SK-N-SH treated with all-trans-retinoic acid at 6 μM for 48 hours (cell line): ENCODE data around the gene KIRREL3.

Experiments used
- ATAC-seq: fragments of 200-7000 bp; cut with Tn5 transposase; 3 replicates; pipeline ENCODE4 v1.9.1; 2020; ENCODE audit warnings: mild to moderate bottlenecking, moderate library complexity
- ARNTL ChIP-seq: fragments of 450-650 bp; formaldehyde crosslinking; IDR thresholded peaks from 2 replicates; pipeline ENCODE4 v1.5.0; 2020; ENCODE audit warnings: low read depth, mild to moderate bottlenecking, moderate library complexity, borderline replicate concordance
- BACH2 ChIP-seq: fragments of 250-450 bp; sonication (Bioruptor Pico); IDR thresholded peaks from 2 replicates; pipeline ENCODE4 v1.9.0; 2021; ENCODE audit warnings: mild to moderate bottlenecking, borderline replicate concordance
- CSDC2 ChIP-seq: fragments of 250-450 bp; sonication (Bioruptor Pico); IDR thresholded peaks from 2 replicates; pipeline ENCODE4 v1.5.0; 2020; ENCODE audit warnings: mild to moderate bottlenecking, moderate library complexity
- ESRRG ChIP-seq: fragments of 250-450 bp; sonication (Bioruptor Pico); IDR thresholded peaks from 2 replicates; pipeline ENCODE4 v1.6.1; 2021; ENCODE audit warnings: mild to moderate bottlenecking
- GLIS3 ChIP-seq: fragments of 250-450 bp; sonication (Bioruptor Pico); IDR thresholded peaks from 2 replicates; pipeline ENCODE4 v1.5.0; 2020; ENCODE audit warnings: mild to moderate bottlenecking, moderate library complexity
- ISL1 ChIP-seq: fragments of 250-450 bp; sonication (Bioruptor Pico); IDR thresholded peaks from 2 replicates; pipeline ENCODE4 v2.1.2; 2022; ENCODE audit warnings: mild to moderate bottlenecking, moderate library complexity
- POU6F1 ChIP-seq: fragments of 250-450 bp; sonication (Bioruptor Pico); IDR thresholded peaks from 2 replicates; pipeline ENCODE4 v1.8.0; 2021; ENCODE audit warnings: low read depth, mild to moderate bottlenecking, moderate library complexity, borderline replicate concordance
- PPARA ChIP-seq: fragments of 250-450 bp; sonication (Bioruptor Pico); IDR thresholded peaks from 2 replicates; pipeline ENCODE4 v1.5.0; 2020; ENCODE audit warnings: mild to moderate bottlenecking, borderline replicate concordance
- RARB ChIP-seq: fragments of 250-450 bp; sonication (Bioruptor Pico); IDR thresholded peaks from 2 replicates; pipeline ENCODE4 v1.8.0; 2021; ENCODE audit warnings: mild to moderate bottlenecking, moderate library complexity
- TCF4 ChIP-seq: fragments of 250-450 bp; sonication (Bioruptor Pico); IDR thresholded peaks from 2 replicates; pipeline ENCODE4 v1.8.0; 2021; ENCODE audit warnings: mild to moderate bottlenecking, moderate library complexity, borderline replicate concordance
- TOX ChIP-seq: fragments of 250-450 bp; sonication (Bioruptor Pico); IDR thresholded peaks from 2 replicates; pipeline ENCODE4 v1.8.0; 2021; ENCODE audit warnings: mild to moderate bottlenecking, moderate library complexity, borderline replicate concordance
- ZC3H10 ChIP-seq: fragments of 250-450 bp; sonication (Bioruptor Pico); IDR thresholded peaks from 2 replicates; pipeline ENCODE4 v1.5.1; 2021; ENCODE audit warnings: mild to moderate bottlenecking, moderate library complexity
- ZFP3 ChIP-seq: fragments of 250-450 bp; sonication (Bioruptor Pico); IDR thresholded peaks from 2 replicates; pipeline ENCODE4 v1.5.0; 2020; ENCODE audit warnings: mild to moderate bottlenecking, moderate library complexity
- ZFP30 ChIP-seq: fragments of 450-650 bp; formaldehyde crosslinking; IDR thresholded peaks from 2 replicates; pipeline ENCODE4 v1.5.0; 2022; ENCODE audit warnings: mild to moderate bottlenecking, moderate library complexity
- ZNF565 ChIP-seq: fragments of 450-650 bp; formaldehyde crosslinking; conservative IDR thresholded peaks from 2 replicates; pipeline ENCODE4 v1.5.0; 2020; ENCODE audit warnings: low read depth, mild to moderate bottlenecking, moderate library complexity
- ZNF70 ChIP-seq: fragments of 450-650 bp; formaldehyde crosslinking; IDR thresholded peaks from 2 replicates; pipeline ENCODE4 v1.5.0; 2020; ENCODE audit warnings: mild to moderate bottlenecking, moderate library complexity
- ZNF8 ChIP-seq: fragments of 450-650 bp; formaldehyde crosslinking; IDR thresholded peaks from 2 replicates; pipeline ENCODE4 v1.5.0; 2020; ENCODE audit warnings: mild to moderate bottlenecking, moderate library complexity
- TF ChIP-seq, protein P1 (sequence below): fragments of 250-450 bp; sonication (Bioruptor Pico); IDR thresholded peaks from 2 replicates; pipeline ENCODE4 v1.5.1; 2020; ENCODE audit warnings: low read depth, mild to moderate bottlenecking, moderate library complexity
- TF ChIP-seq, protein P2 (sequence below): fragments of 250-450 bp; sonication (Bioruptor Pico); IDR thresholded peaks from 2 replicates; pipeline ENCODE4 v1.8.0; 2020; ENCODE audit warnings: mild to moderate bottlenecking, moderate library complexity, borderline replicate concordance
- TF ChIP-seq, protein P3 (sequence below): fragments of 250-450 bp; sonication (Bioruptor Pico); IDR thresholded peaks from 2 replicates; pipeline ENCODE4 v1.5.1; 2021; ENCODE audit warnings: mild to moderate bottlenecking, moderate library complexity

KIRREL3 gene

DNA sequence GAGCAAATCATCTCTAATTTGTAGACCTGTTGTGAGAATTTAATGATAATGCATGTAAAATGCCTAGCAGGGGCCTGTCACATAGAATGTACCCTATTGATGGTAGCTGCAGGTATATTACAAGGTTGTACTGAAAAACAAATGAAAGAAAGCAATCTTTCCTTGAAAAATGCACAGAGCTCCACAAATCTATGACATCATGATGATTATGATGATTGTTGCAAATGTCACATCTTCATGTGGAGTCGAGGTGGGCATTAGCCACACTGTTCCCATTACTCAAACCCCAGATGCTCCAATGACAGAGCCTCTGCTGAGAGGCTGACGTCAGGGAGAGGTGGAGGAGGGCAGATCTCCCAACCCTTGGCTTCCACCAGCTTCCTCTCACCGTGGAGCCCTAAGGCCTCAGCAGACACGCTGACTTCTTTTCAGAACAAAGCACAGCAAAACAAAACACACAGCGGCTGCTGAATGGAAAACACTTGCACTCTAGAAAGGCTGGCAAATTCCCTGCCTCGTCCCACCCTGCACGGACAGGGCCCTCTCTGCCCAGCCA, 298.3 kb downstream of the KIRREL3 start (continued):
- no peak for TF ChIP-seq PPARA (CRISPR knock-in tag)
- no peak for TF ChIP-seq TOX
- no peak for TF ChIP-seq RARB (CRISPR knock-in tag)
- TF ChIP-seq, protein P1, sequence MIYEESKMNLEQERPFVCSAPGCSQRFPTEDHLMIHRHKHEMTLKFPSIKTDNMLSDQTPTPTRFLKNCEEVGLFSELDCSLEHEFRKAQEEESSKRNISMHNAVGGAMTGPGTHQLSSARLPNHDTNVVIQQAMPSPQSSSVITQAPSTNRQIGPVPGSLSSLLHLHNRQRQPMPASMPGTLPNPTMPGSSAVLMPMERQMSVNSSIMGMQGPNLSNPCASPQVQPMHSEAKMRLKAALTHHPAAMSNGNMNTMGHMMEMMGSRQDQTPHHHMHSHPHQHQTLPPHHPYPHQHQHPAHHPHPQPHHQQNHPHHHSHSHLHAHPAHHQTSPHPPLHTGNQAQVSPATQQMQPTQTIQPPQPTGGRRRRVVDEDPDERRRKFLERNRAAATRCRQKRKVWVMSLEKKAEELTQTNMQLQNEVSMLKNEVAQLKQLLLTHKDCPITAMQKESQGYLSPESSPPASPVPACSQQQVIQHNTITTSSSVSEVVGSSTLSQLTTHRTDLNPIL (CRISPR knock-in tag) = no peak
- TF ChIP-seq ZNF70 (CRISPR knock-in tag) = no peak
- TF ChIP-seq ZFP3 (CRISPR knock-in tag) = no peak
- TF ChIP-seq ZNF565 (CRISPR knock-in tag) = no peak
- TF ChIP-seq ARNTL (CRISPR knock-in tag) = no peak

DNA sequence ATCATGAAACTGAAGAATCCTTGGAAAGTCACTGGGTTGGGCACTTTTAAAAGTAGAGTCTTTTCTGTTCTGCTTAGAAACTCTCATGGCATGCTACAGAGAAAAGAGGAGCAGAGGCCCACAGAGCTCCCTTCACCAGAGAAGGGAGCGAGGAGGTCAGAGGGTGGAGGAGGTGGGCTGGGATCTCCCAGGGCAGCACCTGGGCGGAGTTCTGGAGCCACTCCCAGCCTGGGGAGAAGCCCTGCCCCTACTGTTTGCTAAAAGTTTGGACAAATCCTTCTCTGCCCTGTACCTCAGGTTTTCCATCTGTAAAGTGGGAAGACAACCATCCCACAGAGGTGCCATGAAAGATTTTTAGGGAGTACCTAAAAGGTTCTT, 299.1 kb downstream of the KIRREL3 start:
- no peak for ATAC-seq
- no peak for TF ChIP-seq ZFP3 (CRISPR knock-in tag)
- no peak for TF ChIP-seq POU6F1
- no peak for TF ChIP-seq ZC3H10 (CRISPR knock-in tag)
- no peak for TF ChIP-seq CSDC2
- TF ChIP-seq ESRRG = no peak
- TF ChIP-seq GLIS3 (CRISPR knock-in tag) = no peak
- TF ChIP-seq, protein P2, sequence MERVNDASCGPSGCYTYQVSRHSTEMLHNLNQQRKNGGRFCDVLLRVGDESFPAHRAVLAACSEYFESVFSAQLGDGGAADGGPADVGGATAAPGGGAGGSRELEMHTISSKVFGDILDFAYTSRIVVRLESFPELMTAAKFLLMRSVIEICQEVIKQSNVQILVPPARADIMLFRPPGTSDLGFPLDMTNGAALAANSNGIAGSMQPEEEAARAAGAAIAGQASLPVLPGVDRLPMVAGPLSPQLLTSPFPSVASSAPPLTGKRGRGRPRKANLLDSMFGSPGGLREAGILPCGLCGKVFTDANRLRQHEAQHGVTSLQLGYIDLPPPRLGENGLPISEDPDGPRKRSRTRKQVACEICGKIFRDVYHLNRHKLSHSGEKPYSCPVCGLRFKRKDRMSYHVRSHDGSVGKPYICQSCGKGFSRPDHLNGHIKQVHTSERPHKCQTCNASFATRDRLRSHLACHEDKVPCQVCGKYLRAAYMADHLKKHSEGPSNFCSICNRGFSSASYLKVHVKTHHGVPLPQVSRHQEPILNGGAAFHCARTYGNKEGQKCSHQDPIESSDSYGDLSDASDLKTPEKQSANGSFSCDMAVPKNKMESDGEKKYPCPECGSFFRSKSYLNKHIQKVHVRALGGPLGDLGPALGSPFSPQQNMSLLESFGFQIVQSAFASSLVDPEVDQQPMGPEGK (CRISPR knock-in tag) = no peak
- no peak for TF ChIP-seq TOX
- TF ChIP-seq PPARA (CRISPR knock-in tag) = no peak
- no peak for TF ChIP-seq TCF4 (CRISPR knock-in tag)
- no peak for TF ChIP-seq ISL1 (CRISPR knock-in tag)

DNA sequence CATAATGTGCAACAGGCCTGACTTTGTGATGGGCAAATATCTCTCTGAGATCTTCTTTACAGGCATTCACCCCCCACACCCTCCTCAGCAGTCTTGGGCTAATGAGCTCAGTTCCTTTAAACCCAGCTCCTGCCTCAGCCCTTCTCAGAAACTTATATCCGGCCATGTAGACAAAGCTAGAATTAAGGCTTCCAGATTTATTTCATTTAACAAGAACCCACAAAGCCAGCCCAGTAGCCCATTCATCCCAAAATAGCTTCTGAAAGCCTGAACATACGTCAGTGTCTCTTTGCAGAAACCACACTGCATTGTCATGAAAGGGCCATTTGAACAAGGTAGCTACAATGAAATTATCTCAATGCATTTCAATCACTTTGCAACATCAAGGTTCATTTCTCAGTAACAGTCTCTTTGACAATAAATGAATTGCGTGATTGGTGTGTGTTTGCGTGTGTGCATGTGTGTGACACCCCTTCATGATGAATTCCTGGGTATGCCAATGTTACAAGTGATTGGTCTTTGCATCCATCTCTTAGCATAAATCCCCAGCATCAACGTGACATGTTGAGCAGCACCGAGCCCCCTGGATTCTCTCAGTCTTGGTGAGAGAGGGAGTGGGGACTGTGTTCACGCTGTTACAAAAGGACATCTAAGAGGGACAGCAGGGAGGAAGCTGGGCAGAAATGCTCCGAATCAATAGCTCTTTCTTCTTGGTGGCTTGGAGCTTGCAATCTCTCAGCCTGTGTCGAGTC, 299.6 kb downstream of the KIRREL3 start:
- TF ChIP-seq, protein P1 (CRISPR knock-in tag) = no peak
- ATAC-seq = no peak

DNA sequence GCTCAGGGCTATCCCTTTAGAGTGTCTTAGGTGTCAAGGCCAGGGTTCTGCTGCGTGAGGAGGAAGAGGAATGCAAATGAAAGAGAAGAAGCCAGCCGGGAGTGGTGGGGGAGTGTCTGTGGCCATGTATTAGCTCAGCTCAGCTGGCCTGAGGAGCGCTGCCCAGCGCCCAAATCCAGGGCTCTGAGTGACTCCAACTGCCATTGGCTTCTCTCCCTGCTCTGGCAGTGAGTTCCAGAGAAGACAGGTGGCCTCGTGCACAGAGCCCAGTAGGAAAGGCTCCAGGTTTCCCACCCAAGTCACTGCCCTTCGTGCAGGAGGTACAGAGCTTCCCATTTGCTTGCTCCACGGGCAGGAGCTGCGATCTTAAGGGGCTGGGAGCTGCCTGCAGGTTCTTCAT, 302.0 kb downstream of the KIRREL3 start:
- no peak for TF ChIP-seq ZNF565 (CRISPR knock-in tag)
- no peak for TF ChIP-seq ISL1 (CRISPR knock-in tag)
- no peak for TF ChIP-seq ZFP3 (CRISPR knock-in tag)
- TF ChIP-seq, protein P2 (CRISPR knock-in tag) = no peak
- no peak for TF ChIP-seq PPARA (CRISPR knock-in tag)
- TF ChIP-seq GLIS3 (CRISPR knock-in tag) = no peak
- no peak for TF ChIP-seq CSDC2
- TF ChIP-seq, protein P1 (CRISPR knock-in tag) = no peak
- no peak for TF ChIP-seq RARB (CRISPR knock-in tag)
- no peak for TF ChIP-seq ZNF70 (CRISPR knock-in tag)
- no peak for TF ChIP-seq ZNF8 (CRISPR knock-in tag)
- no peak for TF ChIP-seq ZFP30
- TF ChIP-seq TOX = no peak
- no peak for TF ChIP-seq BACH2 (CRISPR knock-in tag)
- TF ChIP-seq, protein P3, sequence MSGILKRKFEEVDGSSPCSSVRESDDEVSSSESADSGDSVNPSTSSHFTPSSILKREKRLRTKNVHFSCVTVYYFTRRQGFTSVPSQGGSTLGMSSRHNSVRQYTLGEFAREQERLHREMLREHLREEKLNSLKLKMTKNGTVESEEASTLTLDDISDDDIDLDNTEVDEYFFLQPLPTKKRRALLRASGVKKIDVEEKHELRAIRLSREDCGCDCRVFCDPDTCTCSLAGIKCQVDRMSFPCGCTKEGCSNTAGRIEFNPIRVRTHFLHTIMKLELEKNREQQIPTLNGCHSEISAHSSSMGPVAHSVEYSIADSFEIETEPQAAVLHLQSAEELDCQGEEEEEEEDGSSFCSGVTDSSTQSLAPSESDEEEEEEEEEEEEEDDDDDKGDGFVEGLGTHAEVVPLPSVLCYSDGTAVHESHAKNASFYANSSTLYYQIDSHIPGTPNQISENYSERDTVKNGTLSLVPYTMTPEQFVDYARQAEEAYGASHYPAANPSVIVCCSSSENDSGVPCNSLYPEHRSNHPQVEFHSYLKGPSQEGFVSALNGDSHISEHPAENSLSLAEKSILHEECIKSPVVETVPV = no peak
- TF ChIP-seq ARNTL (CRISPR knock-in tag) = no peak
- no peak for ATAC-seq
